WTC11 (cell line): ENCODE measurements around the gene RIOK2. TPM values are rescaled to one million over a fixed set of nuclear protein-coding genes. Genes with fewer than 3 reads are reported as not detected.

Experiments
- ATAC-seq: fragments of 200-7000 bp; cut with Tn5 transposase; 2 replicates; pipeline ENCODE4 v1.10.0; 2021; ENCODE audit warnings: mild to moderate bottlenecking, moderate library complexity
- CTCF ChIA-PET: fragments of 300-600 bp; sonication (Branson Sonifier 250); formaldehyde crosslinking; loops from one replicate; lab custom pipeline; 2021; ENCODE audit warnings: antibody characterized with exemption; lab: Charles Lee
- POLR2A ChIA-PET: fragments of 350-600 bp; sonication (Branson Sonifier 250); formaldehyde crosslinking; loops from one replicate; lab custom pipeline; 2021; ENCODE audit warnings: antibody characterized with exemption; lab: Charles Lee
- DNase-seq: peaks from one replicate; pipeline ENCODE4 v3.0.0; 2021; ENCODE audit warnings: low spot score
- H3K27ac Mint-ChIP-seq: 2 replicates; pipeline ENCODE4 v1.8.0; 2021; ENCODE audit warnings: mixed read lengths
- H3K27me3 Mint-ChIP-seq: 2 replicates; pipeline ENCODE4 v1.8.0; 2021; ENCODE audit warnings: low read depth, mild to moderate bottlenecking, moderate library complexity, mixed read lengths
- H3K36me3 Mint-ChIP-seq: 2 replicates; pipeline ENCODE4 v1.8.0; 2021; ENCODE audit warnings: mixed read lengths
- H3K4me1 Mint-ChIP-seq: 2 replicates; pipeline ENCODE4 v1.8.0; 2022; ENCODE audit warnings: mixed read lengths
- H3K4me3 Mint-ChIP-seq: 2 replicates; pipeline ENCODE4 v1.8.0; 2021; ENCODE audit warnings: mild to moderate bottlenecking, moderate library complexity, mixed read lengths
- H3K9me3 Mint-ChIP-seq: 2 replicates; pipeline ENCODE4 v1.8.0; 2021; ENCODE audit warnings: mixed read lengths
- AR ChIP-seq: fragments of 250-450 bp; sonication (Bioruptor Pico); IDR thresholded peaks from 2 replicates; pipeline ENCODE4 v1.9.0; 2021; ENCODE audit warnings: mild to moderate bottlenecking
- ATF1 ChIP-seq: sonication (generic); formaldehyde crosslinking; IDR thresholded peaks from 2 replicates; pipeline ENCODE4 v1.8.1; 2023; ENCODE audit warnings: mild to moderate bottlenecking, moderate library complexity, missing genetic modification reagents
- CBFB ChIP-seq: sonication (generic); formaldehyde crosslinking; IDR thresholded peaks from 2 replicates; pipeline ENCODE4 v1.8.1; 2022; ENCODE audit warnings: mild to moderate bottlenecking, low read depth, missing genetic modification reagents
- CREB1 ChIP-seq: sonication (generic); formaldehyde crosslinking; IDR thresholded peaks from 2 replicates; pipeline ENCODE4 v1.8.0; 2023; ENCODE audit warnings: mild to moderate bottlenecking, missing genetic modification reagents
- CREM ChIP-seq: sonication (generic); formaldehyde crosslinking; IDR thresholded peaks from 2 replicates; pipeline ENCODE4 v1.8.1; 2022; ENCODE audit warnings: mild to moderate bottlenecking, missing genetic modification reagents, moderate library complexity
- E2F1 ChIP-seq: sonication (generic); formaldehyde crosslinking; IDR thresholded peaks from 2 replicates; pipeline ENCODE4 v1.8.0; 2022; ENCODE audit warnings: mild to moderate bottlenecking, missing genetic modification reagents
- ERG ChIP-seq: fragments of 250-450 bp; sonication (Bioruptor Pico); IDR thresholded peaks from 2 replicates; pipeline ENCODE4 v1.8.0; 2021; ENCODE audit warnings: mild to moderate bottlenecking
- ETV6 ChIP-seq: sonication (generic); formaldehyde crosslinking; IDR thresholded peaks from 2 replicates; pipeline ENCODE4 v1.8.1; 2022; ENCODE audit warnings: mild to moderate bottlenecking, missing genetic modification reagents
- FOXK1 ChIP-seq: sonication (generic); formaldehyde crosslinking; IDR thresholded peaks from 2 replicates; pipeline ENCODE4 v1.8.0; 2022; ENCODE audit warnings: mild to moderate bottlenecking, moderate library complexity, missing genetic modification reagents
- FOXP1 ChIP-seq: sonication (generic); formaldehyde crosslinking; IDR thresholded peaks from 2 replicates; pipeline ENCODE4 v1.8.0; 2022; ENCODE audit warnings: missing genetic modification reagents, mild to moderate bottlenecking, moderate library complexity, borderline replicate concordance
- GRHL2 ChIP-seq: fragments of 250-450 bp; sonication (Bioruptor Pico); IDR thresholded peaks from 2 replicates; pipeline ENCODE4 v1.8.0; 2022; ENCODE audit warnings: mild to moderate bottlenecking, moderate library complexity; ENCODE audit not compliant: insufficient replicate concordance, severe bottlenecking
- JUN ChIP-seq: sonication (generic); formaldehyde crosslinking; IDR thresholded peaks from 2 replicates; pipeline ENCODE4 v1.8.0; 2023; ENCODE audit warnings: mild to moderate bottlenecking, missing genetic modification reagents
- KAT7 ChIP-seq: sonication (generic); formaldehyde crosslinking; IDR thresholded peaks from 2 replicates; pipeline ENCODE4 v1.8.1; 2023; ENCODE audit warnings: missing genetic modification reagents, mild to moderate bottlenecking, borderline replicate concordance
- MXD4 ChIP-seq: fragments of 250-450 bp; sonication (Bioruptor Pico); IDR thresholded peaks from 2 replicates; pipeline ENCODE4 v1.8.0; 2021; ENCODE audit warnings: mild to moderate bottlenecking, moderate library complexity, borderline replicate concordance
- NFATC4 ChIP-seq: fragments of 250-450 bp; sonication (Bioruptor Pico); IDR thresholded peaks from 2 replicates; pipeline ENCODE4 v1.9.0; 2021; ENCODE audit warnings: mild to moderate bottlenecking
- NR2C2 ChIP-seq: sonication (generic); formaldehyde crosslinking; IDR thresholded peaks from 2 replicates; pipeline ENCODE4 v1.8.0; 2022; ENCODE audit warnings: mild to moderate bottlenecking, missing genetic modification reagents
- OVOL2 ChIP-seq: fragments of 250-450 bp; sonication (Bioruptor Pico); IDR thresholded peaks from 2 replicates; pipeline ENCODE4 v1.9.0; 2021; ENCODE audit warnings: mild to moderate bottlenecking, borderline replicate concordance
- PRDM15 ChIP-seq: sonication (generic); formaldehyde crosslinking; IDR thresholded peaks from 2 replicates; pipeline ENCODE4 v1.8.0; 2022; ENCODE audit warnings: missing genetic modification reagents
- TEAD1 ChIP-seq: sonication (generic); formaldehyde crosslinking; IDR thresholded peaks from 2 replicates; pipeline ENCODE4 v1.8.0; 2022; ENCODE audit warnings: mild to moderate bottlenecking, missing genetic modification reagents
- USF2 ChIP-seq: sonication (generic); formaldehyde crosslinking; IDR thresholded peaks from 2 replicates; pipeline ENCODE4 v1.8.1; 2023; ENCODE audit warnings: mild to moderate bottlenecking, missing genetic modification reagents, moderate library complexity
- total RNA-seq: library from RNA; stranded (reverse); gene quantifications from 3 replicates; pipeline ENCODE4 v1.2.3, GENCODE V29; 2021

Gene RIOK2
- total RNA-seq, 1 experiment from 2014 or later: 35.2 TPM

- no peak for TF ChIP-seq AR (CRISPR knock-in tag)
- Mint-ChIP-seq H3K4me1 (no peaks in the 10 kb centered on the region), H3K27me3 (no peaks in the 10 kb centered on the region), H3K36me3 (no peaks in the 10 kb centered on the region), H3K9me3 (peaks cover 3% of the 10 kb centered on the region; the same call in 1 of the 2 replicates), H3K4me3 (no peak overlapping the region), H3K27ac (no peak overlapping the region)
- ATAC-seq: no peak
- ChIA-PET POLR2A (interaction anchor here (0.6 kb wide), 1 partner anchor 1290 kb away, joined by 5 read pairs; no protein-coding TSS in a partner anchor), CTCF (no interaction called here)
- DNase-seq: no peak
These were observed 42.2 kb upstream of the RIOK2 start for GRCh38 chr5:97225222-97225621.

- no peak overlapping the region for H3K27ac Mint-ChIP-seq
- H3K27me3 Mint-ChIP-seq: no peaks in the 10 kb centered on the region
- H3K4me3 Mint-ChIP-seq: no peak overlapping the region
- peaks cover 3% of the 10 kb centered on the region; the same call in 1 of the 2 replicates for H3K9me3 Mint-ChIP-seq
- no peak for ATAC-seq
- no peak for DNase-seq
- TF ChIP-seq FOXK1 (CRISPR knock-in tag): no peak
- no peak for TF ChIP-seq KAT7 (CRISPR knock-in tag)
- no peak for TF ChIP-seq TEAD1 (CRISPR knock-in tag)
- TF ChIP-seq AR (CRISPR knock-in tag): no peak
- no peak for TF ChIP-seq E2F1 (CRISPR knock-in tag)
- no peak for TF ChIP-seq ATF1 (CRISPR knock-in tag)
- no peak for TF ChIP-seq MXD4
- no peak for TF ChIP-seq CREM (CRISPR knock-in tag)
- TF ChIP-seq GRHL2 (CRISPR knock-in tag): no peak
- no peak for TF ChIP-seq CREB1
- no peak for TF ChIP-seq FOXP1 (CRISPR knock-in tag)
- no peak for TF ChIP-seq ETV6
- TF ChIP-seq NR2C2 (CRISPR knock-in tag): no peak
- TF ChIP-seq PRDM15 (CRISPR knock-in tag): no peak
- TF ChIP-seq ERG: no peak
- no peak for TF ChIP-seq USF2 (CRISPR knock-in tag)
- no peak for TF ChIP-seq OVOL2 (CRISPR knock-in tag)
- no peak for TF ChIP-seq CBFB
- no peak for TF ChIP-seq NFATC4 (CRISPR knock-in tag)
- TF ChIP-seq JUN (CRISPR knock-in tag): no peak
- ChIA-PET POLR2A (no interaction called here), CTCF (no interaction called here)
- H3K36me3 Mint-ChIP-seq: no peaks in the 10 kb centered on the region
- no peaks in the 10 kb centered on the region for H3K4me1 Mint-ChIP-seq
These were observed 41.2 kb upstream of the RIOK2 start for GRCh38 chr5:97224112-97224750.
